ENCODE data around the gene BCKDHB. TPM values are rescaled to one million over a fixed set of nuclear protein-coding genes. Genes with fewer than 3 reads are reported as not detected.

The BCKDHB gene
- total RNA-seq, 4 donors from 2014 or later, result 12.0 to 32.4 (median 20.6) TPM

GRCh38 chr6:80233262-80233661, 126.8 kb downstream of the BCKDHB start:
- H3K36me3 ChIP-seq, result no peaks in the 10 kb centered on the region
- no peak overlapping the region for H3K4me3 ChIP-seq
- no peaks in the 10 kb centered on the region for H3K9me3 ChIP-seq
- WGBS, 2 donors (ENCODE audit: low coverage in 1 of 2), result 92 to 100% methylated on average over 1 of the region's 1 CpG
- no peaks in the 10 kb centered on the region for H3K27me3 ChIP-seq
- ATAC-seq, result no peak
- H3K27ac ChIP-seq, result no peak overlapping the region
- TF ChIP-seq CTCF (IDR thresholded peaks at IDR 0.05), result no peak
- H3K4me1 ChIP-seq, result no peaks in the 10 kb centered on the region

GRCh38 chr6:80233958-80234357, 127.5 kb downstream of the BCKDHB start:
- 66 to 80% methylated on average over 1 to 5 of the region's 5 CpGs for WGBS, 2 donors (ENCODE audit: low coverage in 1 of 2)
- Histone ChIP-seq H3K27me3 (no peaks in the 10 kb centered on the region), H3K4me1 (no peaks in the 10 kb centered on the region), H3K36me3 (no peaks in the 10 kb centered on the region), H3K27ac (no peak overlapping the region), H3K9me3 (no peaks in the 10 kb centered on the region), H3K4me3 (no peak overlapping the region)
- no peak for TF ChIP-seq CTCF (IDR thresholded peaks at IDR 0.05)
- TF ChIP-seq POLR2A (IDR thresholded peaks at IDR 0.05), result no peak
- TF ChIP-seq POLR2AphosphoS5 (IDR thresholded peaks at IDR 0.05), result no peak
- TF ChIP-seq EP300 (IDR thresholded peaks at IDR 0.05), result no peak
- ATAC-seq, result no peak

- Histone ChIP-seq H3K4me1 (no peaks in the 10 kb centered on the region), H3K27ac (no peak overlapping the region)
- WGBS, 2 donors (ENCODE audit: low coverage in 1 of 2), result 53 to 63% methylated on average over 2 of the region's 2 CpGs
These were observed 127.9 kb downstream of the BCKDHB start for GRCh38 chr6:80234401-80234800.

GRCh38 chr6:80234908-80235307, 128.4 kb downstream of the BCKDHB start:
- no peak overlapping the region for H3K27ac ChIP-seq
- WGBS, 2 donors (ENCODE audit: low coverage in 1 of 2), result 82 to 90% methylated on average over 1 of the region's 1 CpG

More at GRCh38 chr6:80234401-80234800, 127.9 kb downstream of the BCKDHB start:
- Histone ChIP-seq H3K9me3 (no peaks in the 10 kb centered on the region), H3K4me3 (no peak overlapping the region), H3K27me3 (no peaks in the 10 kb centered on the region), H3K36me3 (no peaks in the 10 kb centered on the region)
- ATAC-seq, result no peak
- TF ChIP-seq EP300 (IDR thresholded peaks at IDR 0.05), result no peak
- TF ChIP-seq POLR2A (IDR thresholded peaks at IDR 0.05), result no peak
- no peak for TF ChIP-seq CTCF (IDR thresholded peaks at IDR 0.05)
- no peak for TF ChIP-seq POLR2AphosphoS5 (IDR thresholded peaks at IDR 0.05)

More at GRCh38 chr6:80234908-80235307, 128.4 kb downstream of the BCKDHB start:
- Histone ChIP-seq H3K4me3 (no peak overlapping the region), H3K9me3 (no peaks in the 10 kb centered on the region), H3K36me3 (no peaks in the 10 kb centered on the region), H3K4me1 (no peaks in the 10 kb centered on the region), H3K27me3 (no peaks in the 10 kb centered on the region)
- TF ChIP-seq POLR2AphosphoS5 (IDR thresholded peaks at IDR 0.05) (no peak), POLR2A (IDR thresholded peaks at IDR 0.05) (no peak), CTCF (IDR thresholded peaks at IDR 0.05) (no peak), EP300 (IDR thresholded peaks at IDR 0.05) (no peak)
- no peak for ATAC-seq
